ENCODE measurements around the gene NFIA.

DNA sequence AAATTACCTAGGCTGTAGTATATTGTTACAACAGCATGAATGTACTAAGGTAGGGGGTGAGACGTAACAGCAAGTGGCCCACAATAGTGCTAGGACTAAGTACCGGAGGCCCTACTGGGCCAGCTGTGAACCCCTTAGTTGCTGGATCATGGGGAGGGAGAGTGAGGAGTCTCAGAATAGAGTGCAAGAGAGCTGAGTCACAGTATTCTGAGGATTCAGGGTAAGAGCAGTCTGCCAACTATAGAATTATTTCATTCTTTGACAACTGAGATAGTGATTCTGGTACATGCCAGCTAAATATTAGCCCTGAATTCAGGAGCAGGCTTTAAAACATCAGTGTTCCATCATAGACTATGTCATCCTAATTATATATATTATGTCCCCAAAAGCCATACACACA, 423.9 kb downstream of the NFIA start:
- TF ChIP-seq ZNF274 (IDR thresholded peaks at IDR 0.05; ENCODE audit: low read length) (no peak), ZNF274 (tag by site-specific recombination; IDR thresholded peaks at IDR 0.05; ENCODE audit: borderline replicate concordance) (no peak), ATF2 (tag by site-specific recombination; IDR thresholded peaks at IDR 0.05; ENCODE audit: low read depth) (no peak), ZBTB21 (tag by site-specific recombination; IDR thresholded peaks at IDR 0.05) (no peak), PBX3 (CRISPR knock-in tag; IDR thresholded peaks at IDR 0.05) (no peak), CTCF (tag by site-specific recombination; IDR thresholded peaks at IDR 0.05) (no peak), SP7 (tag by site-specific recombination; IDR thresholded peaks at IDR 0.05) (no peak), ZNF530 (tag by site-specific recombination; IDR thresholded peaks at IDR 0.05; ENCODE audit: low read depth) (no peak)
- TF ChIP-seq, protein P1, sequence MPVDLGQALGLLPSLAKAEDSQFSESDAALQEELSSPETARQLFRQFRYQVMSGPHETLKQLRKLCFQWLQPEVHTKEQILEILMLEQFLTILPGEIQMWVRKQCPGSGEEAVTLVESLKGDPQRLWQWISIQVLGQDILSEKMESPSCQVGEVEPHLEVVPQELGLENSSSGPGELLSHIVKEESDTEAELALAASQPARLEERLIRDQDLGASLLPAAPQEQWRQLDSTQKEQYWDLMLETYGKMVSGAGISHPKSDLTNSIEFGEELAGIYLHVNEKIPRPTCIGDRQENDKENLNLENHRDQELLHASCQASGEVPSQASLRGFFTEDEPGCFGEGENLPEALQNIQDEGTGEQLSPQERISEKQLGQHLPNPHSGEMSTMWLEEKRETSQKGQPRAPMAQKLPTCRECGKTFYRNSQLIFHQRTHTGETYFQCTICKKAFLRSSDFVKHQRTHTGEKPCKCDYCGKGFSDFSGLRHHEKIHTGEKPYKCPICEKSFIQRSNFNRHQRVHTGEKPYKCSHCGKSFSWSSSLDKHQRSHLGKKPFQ (tag by site-specific recombination; IDR thresholded peaks at IDR 0.05) = no peak

All from HEK293 (cell line).